Bronchial epithelial cell (primary cell): ENCODE measurements around the gene CETN1. TPM values are rescaled to one million over a fixed set of nuclear protein-coding genes. Genes with fewer than 3 reads are reported as not detected.

Source experiments
- DNase-seq: peaks from one replicate; pipeline ENCODE4 v3.0.0-alpha.2; 2010; ENCODE audit warnings: low read depth
- FAIRE-seq: peaks from 2 replicates; lab custom pipeline; 2011; peaks lifted over from hg19 to GRCh38; lab: Jason Lieb, UNC
- H3K27me3 ChIP-seq: 2 replicates; pipeline ENCODE4 v1.5.1; 2011; ENCODE audit warnings: low read length; ENCODE audit not compliant: control insufficient read depth, insufficient read depth
- H3K36me3 ChIP-seq: 2 replicates; pipeline ENCODE4 v1.5.1; 2011; ENCODE audit warnings: low read length; ENCODE audit not compliant: control insufficient read depth, insufficient read depth
- H3K4me3 ChIP-seq: 2 replicates; pipeline ENCODE4 v1.5.1; 2011; ENCODE audit warnings: mild to moderate bottlenecking, low read depth, low read length, control low read depth
- CTCF ChIP-seq: IDR thresholded peaks from 2 replicates; pipeline ENCODE4 v1.5.1; 2011; ENCODE audit warnings: mild to moderate bottlenecking, moderate library complexity, low read length, control low read depth, inconsistent platforms; ENCODE audit not compliant: insufficient read depth, severe bottlenecking
- total RNA-seq: library from RNA; depleted of rRNA; stranded (reverse); fragments of >200 nt; gene quantifications from 2 replicates; pipeline ENCODE4 v1.2.1, GENCODE V29; 2014

CETN1 gene
- total RNA-seq, 1 donor from 2014 or later = not detected

GRCh38 chr18:617970-618504, 37.9 kb downstream of the CETN1 start:
- TF ChIP-seq CTCF = no peak
- no peaks in the 10 kb centered on the region for H3K27me3 ChIP-seq
- no peak for FAIRE-seq
- no peaks in the 10 kb centered on the region for H3K36me3 ChIP-seq
- DNase-seq = no peak
- no peak overlapping the region for H3K4me3 ChIP-seq

GRCh38 chr18:618618-619017, 38.4 kb downstream of the CETN1 start:
- FAIRE-seq (no peak), DNase-seq (no peak)
- H3K4me3 ChIP-seq = no peak overlapping the region
- no peaks in the 10 kb centered on the region for H3K27me3 ChIP-seq
- H3K36me3 ChIP-seq = no peaks in the 10 kb centered on the region
- TF ChIP-seq CTCF = no peak

- no peak for DNase-seq
- FAIRE-seq = no peak
- no peaks in the 10 kb centered on the region for H3K27me3 ChIP-seq
These were observed 41.3 kb downstream of the CETN1 start for GRCh38 chr18:621291-622043.

GRCh38 chr18:622289-622688, 42.1 kb downstream of the CETN1 start:
- FAIRE-seq = no peak
- TF ChIP-seq CTCF = no peak

More at GRCh38 chr18:621291-622043, 41.3 kb downstream of the CETN1 start:
- no peaks in the 10 kb centered on the region for H3K36me3 ChIP-seq
- TF ChIP-seq CTCF = no peak
- no peak overlapping the region for H3K4me3 ChIP-seq

GRCh38 chr18:623761-624620, 43.8 kb downstream of the CETN1 start:
- TF ChIP-seq CTCF = peak; percentile 56
- FAIRE-seq (no peak), DNase-seq (peak; percentile 66)
- no peak overlapping the region for H3K4me3 ChIP-seq
- H3K27me3 ChIP-seq = no peaks in the 10 kb centered on the region
- H3K36me3 ChIP-seq = no peaks in the 10 kb centered on the region

More at GRCh38 chr18:622289-622688, 42.1 kb downstream of the CETN1 start:
- DNase-seq = no peak
- Histone ChIP-seq H3K4me3 (no peak overlapping the region), H3K27me3 (no peaks in the 10 kb centered on the region), H3K36me3 (no peaks in the 10 kb centered on the region)
